ENCODE data around the gene CACNB3. TPM values are rescaled to one million over a fixed set of nuclear protein-coding genes. Genes with fewer than 3 reads are reported as not detected.

The CACNB3 gene
- total RNA-seq, 2 donors from 2014 or later = 17.8 to 30.5 TPM

DNA sequence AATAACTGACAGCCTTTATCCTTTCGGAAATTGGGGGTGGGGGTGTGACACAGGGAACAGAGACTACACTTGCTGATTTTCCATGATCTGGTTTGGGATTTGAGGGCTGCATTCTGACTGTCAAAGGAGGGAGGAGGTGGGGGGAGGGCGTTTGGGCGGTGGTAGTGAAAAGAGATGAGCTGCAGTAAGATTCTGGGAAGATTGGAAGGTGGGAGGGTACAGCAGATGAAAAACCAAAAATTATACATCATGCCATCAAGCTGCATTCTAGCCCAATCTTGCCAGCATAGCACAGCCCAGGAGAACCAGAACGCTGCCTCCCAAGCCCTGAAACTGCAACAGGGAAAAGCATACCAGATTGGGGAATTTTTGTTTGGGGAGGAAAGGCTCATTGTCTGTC, 45.0 kb downstream of the CACNB3 start:
- Histone ChIP-seq H3K4me3 (no peak overlapping the region), H3K4me1 (ENCODE audit: control insufficient read depth in 1 of 2, low read depth in 2 of 2) (peaks cover 5 to 9% of the 10 kb centered on the region in 2 donors), H3K9me3 (no peaks in the 10 kb centered on the region), H3K27me3 (replicated peaks; ENCODE audit: insufficient read depth) (no peaks in the 10 kb centered on the region), H3K27ac (no peak overlapping the region), H3K36me3 (no peaks in the 10 kb centered on the region)
- DNase-seq (ENCODE audit: low spot score) (no peak), ATAC-seq (ENCODE audit: insufficient number of reproducible peaks, low FRiP score, low read depth) (no peak)
- TF ChIP-seq, protein P1, sequence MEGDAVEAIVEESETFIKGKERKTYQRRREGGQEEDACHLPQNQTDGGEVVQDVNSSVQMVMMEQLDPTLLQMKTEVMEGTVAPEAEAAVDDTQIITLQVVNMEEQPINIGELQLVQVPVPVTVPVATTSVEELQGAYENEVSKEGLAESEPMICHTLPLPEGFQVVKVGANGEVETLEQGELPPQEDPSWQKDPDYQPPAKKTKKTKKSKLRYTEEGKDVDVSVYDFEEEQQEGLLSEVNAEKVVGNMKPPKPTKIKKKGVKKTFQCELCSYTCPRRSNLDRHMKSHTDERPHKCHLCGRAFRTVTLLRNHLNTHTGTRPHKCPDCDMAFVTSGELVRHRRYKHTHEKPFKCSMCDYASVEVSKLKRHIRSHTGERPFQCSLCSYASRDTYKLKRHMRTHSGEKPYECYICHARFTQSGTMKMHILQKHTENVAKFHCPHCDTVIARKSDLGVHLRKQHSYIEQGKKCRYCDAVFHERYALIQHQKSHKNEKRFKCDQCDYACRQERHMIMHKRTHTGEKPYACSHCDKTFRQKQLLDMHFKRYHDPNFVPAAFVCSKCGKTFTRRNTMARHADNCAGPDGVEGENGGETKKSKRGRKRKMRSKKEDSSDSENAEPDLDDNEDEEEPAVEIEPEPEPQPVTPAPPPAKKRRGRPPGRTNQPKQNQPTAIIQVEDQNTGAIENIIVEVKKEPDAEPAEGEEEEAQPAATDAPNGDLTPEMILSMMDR (IDR thresholded peaks at IDR 0.05) = no peak

DNA sequence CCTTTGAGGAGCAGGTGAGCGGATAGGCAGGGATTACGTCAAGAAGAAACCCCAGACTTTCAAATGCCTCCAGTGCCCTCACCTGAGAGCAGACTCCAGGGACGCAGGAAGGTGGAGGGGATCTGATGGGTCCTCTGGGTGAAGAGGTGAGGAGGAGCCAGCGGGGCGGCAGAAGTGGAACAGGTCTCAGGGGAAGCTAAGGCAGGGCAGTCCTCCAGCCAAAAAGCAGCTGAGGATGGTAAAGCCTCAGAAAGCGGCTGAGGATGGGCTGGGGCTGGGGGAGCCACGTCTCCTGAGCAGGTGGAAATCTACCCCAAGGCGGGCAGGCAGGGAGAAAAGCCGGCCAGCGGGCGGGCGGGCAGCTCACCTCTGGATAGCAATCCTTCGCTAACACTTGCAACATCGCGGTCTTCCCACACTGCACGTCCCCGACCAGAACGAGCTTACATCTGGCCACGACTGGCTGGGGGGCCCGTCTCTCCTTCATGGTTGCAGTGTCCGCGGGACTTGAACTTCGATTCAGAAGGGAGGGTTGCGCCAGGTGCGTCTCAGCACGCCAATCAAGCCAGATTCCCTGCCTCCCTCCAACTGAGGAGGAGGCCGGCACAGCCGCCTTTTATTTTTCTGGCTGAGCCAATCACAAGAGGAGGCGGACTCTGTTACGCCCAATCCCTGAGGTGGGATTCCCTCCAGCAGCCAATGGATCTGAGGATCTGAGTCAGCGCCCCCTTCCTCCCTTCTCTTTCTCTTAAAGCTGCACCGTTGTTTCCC, 47.2 kb downstream of the CACNB3 start, which contains the start of gene RND1:
Gene RND1, minus strand, starts transcription at position 590 of the 771 bp plus-strand sequence. Its CDS starts 103 bp downstream, at position 487.
- H3K4me1 ChIP-seq (ENCODE audit: control insufficient read depth in 1 of 2, low read depth in 2 of 2) = peaks cover 5 to 9% of the 10 kb centered on the region in 2 donors
- peak within 1 kb of the TSS; percentile 77 for H3K4me3 ChIP-seq
- no peaks in the 10 kb centered on the region for H3K36me3 ChIP-seq
- no peaks in the 10 kb centered on the region for H3K27me3 ChIP-seq (replicated peaks; ENCODE audit: insufficient read depth)
- TF ChIP-seq, protein P1 (IDR thresholded peaks at IDR 0.05) = no peak
- ATAC-seq (ENCODE audit: insufficient number of reproducible peaks, low FRiP score, low read depth) (peak; percentile 77), DNase-seq (ENCODE audit: low spot score) (peak; percentile 64)
- H3K9me3 ChIP-seq = no peaks in the 10 kb centered on the region
- peak within 1 kb of the TSS in 1 of 2 donors; percentile 24 for H3K27ac ChIP-seq

DNA sequence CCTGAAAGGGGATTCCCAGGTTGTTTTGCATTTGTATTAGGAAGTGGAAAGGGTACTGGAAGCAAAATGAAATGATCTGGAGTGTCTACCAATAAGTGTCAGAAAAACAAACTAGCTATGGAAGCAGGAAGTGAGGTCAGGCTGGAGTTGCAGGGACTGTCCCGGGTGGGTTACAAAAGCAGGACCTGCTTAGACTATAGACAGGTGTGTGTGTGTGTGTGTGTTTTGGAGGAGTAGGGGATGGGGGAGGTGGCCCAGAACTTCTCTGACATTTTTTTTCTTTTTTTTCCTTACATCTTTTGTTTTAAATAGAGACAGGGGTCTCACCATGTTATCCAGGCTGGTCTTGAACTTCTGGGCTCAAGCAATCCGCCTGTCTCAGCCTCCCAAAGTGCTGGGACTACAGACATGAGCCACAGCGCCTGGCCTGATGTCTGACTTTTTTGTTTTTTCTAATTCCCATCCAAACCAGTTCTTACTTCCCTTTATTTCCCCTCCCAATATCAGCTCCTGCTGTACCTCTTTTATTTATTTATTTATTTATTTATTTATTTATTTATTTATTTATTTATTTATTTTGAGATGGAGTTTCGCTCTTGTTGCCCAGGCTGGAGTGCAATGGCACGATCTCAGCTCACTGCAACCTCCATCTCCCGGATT, 47.9 kb downstream of the CACNB3 start:
- TF ChIP-seq, protein P1 (IDR thresholded peaks at IDR 0.05) = no peak
- peak overlapping the region in 1 of 2 donors; percentile 24 for H3K27ac ChIP-seq
- H3K36me3 ChIP-seq = no peaks in the 10 kb centered on the region
- ATAC-seq (ENCODE audit: insufficient number of reproducible peaks, low FRiP score, low read depth) (no peak), DNase-seq (ENCODE audit: low spot score) (no peak)
- peak overlapping the region; percentile 77 for H3K4me3 ChIP-seq
- H3K27me3 ChIP-seq (replicated peaks; ENCODE audit: insufficient read depth) = no peaks in the 10 kb centered on the region
- peaks cover 5 to 9% of the 10 kb centered on the region in 2 donors for H3K4me1 ChIP-seq (ENCODE audit: control insufficient read depth in 1 of 2, low read depth in 2 of 2)
- no peaks in the 10 kb centered on the region for H3K9me3 ChIP-seq

DNA sequence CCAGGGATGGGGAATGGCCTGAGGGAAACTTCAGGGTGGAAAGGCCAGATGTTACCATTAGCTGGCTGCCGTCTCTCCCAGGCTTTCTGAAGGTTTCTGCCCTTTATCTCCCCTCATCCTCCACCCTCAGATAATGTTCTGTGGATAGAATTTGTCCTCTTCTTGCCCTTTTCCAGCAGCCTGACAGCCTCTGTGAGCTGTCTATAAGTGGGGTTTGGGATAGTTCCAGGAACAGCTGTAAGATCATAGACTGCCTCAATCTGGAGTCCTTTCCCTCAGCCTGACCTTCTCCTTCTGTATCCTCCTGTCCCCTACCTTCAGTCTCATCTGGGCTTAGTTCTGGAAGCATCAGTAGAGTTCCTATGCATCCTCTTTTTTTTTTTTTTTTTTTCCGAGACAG, 50.2 kb downstream of the CACNB3 start:
- no peak for ATAC-seq (ENCODE audit: insufficient number of reproducible peaks, low FRiP score, low read depth)
- Histone ChIP-seq H3K9me3 (no peaks in the 10 kb centered on the region), H3K36me3 (no peaks in the 10 kb centered on the region)

DNA sequence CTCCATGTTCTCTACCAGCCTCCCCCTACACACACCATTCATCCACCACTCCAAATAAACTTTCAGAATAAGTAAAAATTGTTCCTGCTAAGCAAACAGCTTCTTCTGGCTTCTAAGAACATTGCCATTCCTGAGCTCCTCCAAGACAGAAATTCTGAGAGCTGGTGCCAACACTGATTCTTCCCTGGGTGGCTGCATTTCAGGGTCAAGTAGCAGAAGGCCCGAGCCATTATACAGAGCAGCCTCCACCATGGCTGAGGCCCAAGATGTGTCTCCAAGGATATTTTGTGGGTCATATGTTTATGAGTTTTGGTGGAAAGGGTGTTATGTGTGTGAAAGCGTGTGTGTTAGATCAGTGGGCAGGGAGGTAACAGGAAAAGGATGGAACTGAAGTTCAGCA, 50.9 kb downstream of the CACNB3 start:
- ATAC-seq (ENCODE audit: insufficient number of reproducible peaks, low FRiP score, low read depth) (no peak), DNase-seq (ENCODE audit: low spot score) (no peak)
- H3K4me3 ChIP-seq = no peak overlapping the region
- no peaks in the 10 kb centered on the region for H3K9me3 ChIP-seq
- H3K27me3 ChIP-seq (replicated peaks; ENCODE audit: insufficient read depth) = no peaks in the 10 kb centered on the region
- no peaks in the 10 kb centered on the region for H3K36me3 ChIP-seq
- TF ChIP-seq, protein P1 (IDR thresholded peaks at IDR 0.05) = no peak
- no peak overlapping the region for H3K27ac ChIP-seq
- H3K4me1 ChIP-seq (ENCODE audit: control insufficient read depth in 1 of 2, low read depth in 2 of 2) = peaks cover 5 to 9% of the 10 kb centered on the region in 2 donors

More for the DNA sequence above, 50.2 kb downstream of the CACNB3 start:
- TF ChIP-seq, protein P1 (IDR thresholded peaks at IDR 0.05) = no peak
- Histone ChIP-seq H3K4me1 (ENCODE audit: control insufficient read depth in 1 of 2, low read depth in 2 of 2) (peaks cover 5 to 9% of the 10 kb centered on the region in 2 donors), H3K4me3 (no peak overlapping the region), H3K27ac (no peak overlapping the region), H3K27me3 (replicated peaks; ENCODE audit: insufficient read depth) (no peaks in the 10 kb centered on the region)
- DNase-seq (ENCODE audit: low spot score) = no peak
